Small intestine (tissue), 7 donors: ENCODE measurements around the gene FRG2C. TPM values are rescaled to one million over a fixed set of nuclear protein-coding genes. Genes with fewer than 3 reads are reported as not detected.
"Not testable (repeated sequence)": the region's sequence is repeated elsewhere in the genome, so short reads cannot be mapped to it uniquely, and the experiment has no call there.

Source experiments
- DNase-seq, 2 donors: peaks; one replicate each; pipeline versions ENCODE4 v3.0.0 to v3.0.0-alpha.2; 2013
- FAIRE-seq: peaks from 2 replicates; lab custom pipeline; 2012; peaks lifted over from hg19 to GRCh38; lab: Jason Lieb, UNC
- H3K27ac ChIP-seq, 3 donors: one replicate each; pipeline ENCODE4 v1.5.1; 2013; ENCODE audit warnings: low read length in 2 of 3, mild to moderate bottlenecking in 2 of 3, control low read depth in 1 of 3, inconsistent platforms in 1 of 3, low read depth in 1 of 3, moderate library complexity in 1 of 3
- H3K27me3 ChIP-seq, 3 donors: one replicate each; pipeline ENCODE4 v1.6.1; 2013; ENCODE audit warnings: low read length in 3 of 3, inconsistent platforms in 1 of 3; ENCODE audit not compliant: control insufficient read depth in 3 of 3, insufficient read depth in 3 of 3
- H3K36me3 ChIP-seq, 3 donors: one replicate each; pipeline ENCODE4 v1.6.1; 2013; ENCODE audit warnings: low read length in 3 of 3, inconsistent platforms in 1 of 3, low read depth in 1 of 3, mild to moderate bottlenecking in 1 of 3, moderate library complexity in 1 of 3; ENCODE audit not compliant: control insufficient read depth in 3 of 3, insufficient read depth in 2 of 3
- H3K4me1 ChIP-seq, 3 donors: one replicate each; pipeline ENCODE4 v1.6.1; 2013; ENCODE audit warnings: low read length in 2 of 3, inconsistent platforms in 1 of 3, low read depth in 1 of 3, mild to moderate bottlenecking in 1 of 3, moderate library complexity in 1 of 3; ENCODE audit not compliant: control insufficient read depth in 3 of 3, insufficient read depth in 2 of 3
- H3K4me3 ChIP-seq, 3 donors: one replicate each; pipeline ENCODE4 v1.5.1; 2013; ENCODE audit warnings: low read length in 3 of 3, control low read depth in 1 of 3, inconsistent platforms in 1 of 3, low read depth in 1 of 3, mild to moderate bottlenecking in 1 of 3, moderate library complexity in 1 of 3
- H3K9me3 ChIP-seq, 2 donors: one replicate each; pipeline ENCODE4 v1.6.1; 2013; ENCODE audit warnings: low read depth in 1 of 2, low read length in 1 of 2; ENCODE audit not compliant: control insufficient read depth in 2 of 2, insufficient read depth in 1 of 2
- WGBS, 3 donors: extraction: QIAGEN DNeasy Blood & Tissue Kit; methylation state at CpG; one replicate each; pipeline ENCODE4 v1.1.7; 2013; 5-methylcytosine and 5-hydroxymethylcytosine counted together
- polyA plus RNA-seq, 4 donors: library from polyadenylated mRNA; stranded (reverse) in 3 of 4; unstranded in 1 of 4; fragments of 200-250 nt in 3 of 4; fragments of 120-200 nt in 1 of 4; gene quantifications; one replicate each; pipeline versions ENCODE4 v1.2.1 to v1.2.3, GENCODE V29; 2013
- donor health status: healthy with polysubstance abuse.
- donor health status: control.
- donor health status: control.
- donor health status: Bipolar disorder and iron deficiency.
- donor health status: healthy.

FRG2C gene
- polyA plus RNA-seq, 4 donors: not detected

DNA sequence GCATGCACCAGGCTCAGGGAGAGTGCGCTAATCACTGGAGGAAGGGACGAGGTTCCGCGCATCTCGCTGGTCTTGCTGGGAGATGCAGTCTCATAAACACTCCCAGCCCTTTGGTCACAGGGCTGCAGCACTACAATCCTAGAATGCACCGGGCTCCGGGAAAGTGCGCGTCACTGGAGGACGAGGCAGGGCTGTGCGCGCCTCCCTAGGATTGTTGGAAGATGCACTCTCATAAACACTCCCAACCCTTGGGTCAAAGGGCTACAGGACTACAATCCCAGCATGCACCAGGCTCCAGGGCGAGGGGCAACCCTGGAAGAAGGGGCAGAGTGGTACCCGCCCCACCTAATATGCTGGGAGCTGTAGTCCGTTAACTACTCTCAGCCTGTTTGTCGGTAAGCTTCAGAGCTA is 23.0 kb upstream of the FRG2C start:
- Histone ChIP-seq H3K27ac (peak overlapping the region in 2 of 3 donors; percentile 22 to 58), H3K4me3 (peak overlapping the region in 2 of 3 donors; percentile 44 to 60)
- peak; percentile 85 to 89 for DNase-seq
- 3 to 13% (median 9%) methylated on average over 16 of the region's 16 CpGs for WGBS, 3 donors
- not testable (repeated sequence) for H3K9me3 ChIP-seq, FAIRE-seq, H3K4me1 ChIP-seq, H3K36me3 ChIP-seq, H3K27me3 ChIP-seq

GRCh38 chr3:75643031-75643800 is 20.9 kb upstream of the FRG2C start:
- 23 to 27% (median 26%) methylated on average over 20 of the region's 20 CpGs for WGBS, 3 donors
- not testable (repeated sequence) for H3K9me3 ChIP-seq, H3K4me1 ChIP-seq, H3K27ac ChIP-seq, H3K36me3 ChIP-seq, FAIRE-seq, H3K4me3 ChIP-seq, H3K27me3 ChIP-seq
- peak; percentile 42 to 55 for DNase-seq

DNA sequence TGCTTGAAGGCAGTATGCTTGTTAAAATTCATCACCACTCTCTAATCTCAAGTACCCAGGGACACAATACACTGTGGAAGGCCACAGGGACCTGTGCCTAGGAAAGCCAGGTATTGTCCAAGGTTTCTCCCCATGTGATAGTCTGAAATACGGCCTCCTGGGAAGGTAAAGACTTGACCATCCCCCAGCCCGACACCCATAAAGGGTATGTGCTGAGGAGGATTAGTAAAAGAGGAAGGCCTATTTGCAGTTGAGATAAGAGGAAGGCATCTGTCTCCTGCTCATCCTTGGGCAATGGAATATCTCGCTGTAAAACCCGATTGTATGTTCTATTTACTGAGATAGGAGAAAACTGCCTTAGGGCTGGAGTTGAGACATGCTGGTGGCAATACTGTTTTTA is 18.6 kb upstream of the FRG2C start:
- not testable (repeated sequence) for FAIRE-seq, H3K27me3 ChIP-seq, H3K4me3 ChIP-seq, H3K4me1 ChIP-seq, H3K9me3 ChIP-seq, DNase-seq, H3K36me3 ChIP-seq, H3K27ac ChIP-seq
- WGBS, 3 donors: 63 to 71% (median 63%) methylated on average over 4 of the region's 4 CpGs

GRCh38 chr3:75650191-75650590 is 13.9 kb upstream of the FRG2C start:
- DNase-seq: no peak
- no peaks in the 10 kb centered on the region for H3K36me3 ChIP-seq
- 69 to 77% (median 73%) methylated on average over 9 of the region's 9 CpGs for WGBS, 3 donors

GRCh38 chr3:75655101-75655904 is 8.8 kb upstream of the FRG2C start:
- 28 to 62% (median 60%) methylated on average over 43 to 50 of the region's 50 CpGs for WGBS, 3 donors
- not testable (repeated sequence) for H3K4me3 ChIP-seq, H3K36me3 ChIP-seq, H3K27ac ChIP-seq, DNase-seq, H3K9me3 ChIP-seq, H3K4me1 ChIP-seq, FAIRE-seq
- peaks cover 0 to 23% (median 2%) of the 10 kb centered on the region in 3 donors for H3K27me3 ChIP-seq

More at GRCh38 chr3:75650191-75650590, 13.9 kb upstream of the FRG2C start:
- Histone ChIP-seq H3K4me3 (no peak overlapping the region), H3K9me3 (peaks cover 0 to under 1% of the 10 kb centered on the region in 2 donors), H3K27ac (no peak overlapping the region), H3K4me1 (no peaks in the 10 kb centered on the region), H3K27me3 (peaks cover 0 to 4% (median 0%) of the 10 kb centered on the region in 3 donors)
- no peak for FAIRE-seq

DNA sequence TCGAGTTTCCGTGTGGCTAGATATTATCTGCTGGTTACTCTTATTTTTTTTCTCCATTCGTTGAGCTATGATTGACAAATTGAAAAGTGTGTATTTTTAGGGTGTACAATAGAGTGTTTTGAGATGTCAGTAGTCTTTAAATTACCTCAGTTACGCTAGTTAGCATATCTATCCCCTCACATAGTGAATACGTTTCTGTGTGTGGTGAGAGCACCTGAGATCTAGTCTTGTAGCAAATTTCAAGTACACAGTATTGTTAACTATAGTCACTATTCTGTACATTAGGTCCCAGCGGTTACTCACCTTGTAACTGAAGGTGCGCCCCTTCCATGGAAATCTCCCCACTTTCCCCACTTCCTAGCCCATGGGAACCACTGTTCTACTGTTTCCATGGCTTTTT is 8.2 kb upstream of the FRG2C start:
- H3K27ac ChIP-seq, H3K9me3 ChIP-seq, H3K4me3 ChIP-seq, H3K36me3 ChIP-seq, DNase-seq, FAIRE-seq, H3K4me1 ChIP-seq: not testable (repeated sequence)
- peaks cover 0 to 23% (median 2%) of the 10 kb centered on the region in 3 donors for H3K27me3 ChIP-seq
- 44 to 71% (median 70%) methylated on average over 7 of the region's 7 CpGs for WGBS, 3 donors

DNA sequence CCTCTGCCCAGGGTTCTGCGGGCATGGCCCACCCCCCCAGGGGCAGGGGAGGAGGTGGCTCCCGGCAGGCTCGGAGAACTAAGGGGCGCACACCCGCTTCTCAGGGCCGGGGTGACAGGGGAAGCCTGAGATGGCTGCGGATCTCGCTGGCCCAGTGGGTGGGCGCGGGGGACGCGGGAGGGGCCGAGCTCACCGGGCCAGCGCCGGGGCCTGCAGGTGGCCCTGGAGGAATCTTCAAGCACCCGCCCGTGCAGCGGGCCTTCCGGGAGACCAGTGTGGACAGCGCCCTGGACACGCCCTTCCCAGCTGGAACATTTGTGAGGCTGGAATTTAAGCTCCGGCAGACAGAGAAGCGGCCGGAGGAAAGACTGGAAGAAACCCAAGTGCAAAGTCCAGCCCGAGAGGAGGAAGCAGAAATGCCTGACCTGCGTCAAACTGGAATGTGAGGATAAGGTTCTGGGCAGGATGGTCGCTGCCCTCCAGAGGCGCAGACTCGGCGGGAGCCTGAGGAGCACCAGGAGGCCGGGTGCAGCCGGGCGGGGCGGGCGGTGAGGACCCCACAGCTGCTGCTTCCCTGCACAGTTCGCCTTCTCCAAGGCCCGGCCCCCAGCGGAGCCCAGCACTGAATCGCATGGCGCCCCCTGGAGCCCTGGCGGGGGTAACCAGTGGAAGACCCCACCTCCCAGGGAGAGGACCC is 5.6 kb upstream of the FRG2C start:
- 2 to 4% (median 3%) methylated on average over 41 to 42 of the region's 42 CpGs for WGBS, 3 donors
- FAIRE-seq, H3K9me3 ChIP-seq, H3K36me3 ChIP-seq, H3K4me1 ChIP-seq: not testable (repeated sequence)
- DNase-seq: peak; percentile 86 to 87
- H3K27ac ChIP-seq: peak overlapping the region in 1 of 3 donors; percentile 22
- H3K27me3 ChIP-seq: peaks cover 0 to 28% (median 2%) of the 10 kb centered on the region in 3 donors
- H3K4me3 ChIP-seq: peak overlapping the region in 2 of 3 donors; percentile 29 to 55

GRCh38 chr3:75659108-75659433 is 5.1 kb upstream of the FRG2C start:
- peaks cover 0 to 30% (median 2%) of the 10 kb centered on the region in 3 donors for H3K27me3 ChIP-seq
- not testable (repeated sequence) for H3K36me3 ChIP-seq, DNase-seq, H3K4me1 ChIP-seq, H3K9me3 ChIP-seq
- FAIRE-seq: peak; percentile 53
- H3K27ac ChIP-seq: peak overlapping the region in 1 of 3 donors; percentile 22
- peak overlapping the region in 2 of 3 donors; percentile 29 to 55 for H3K4me3 ChIP-seq
